Measurements from ENCODE around the gene CEP41. TPM values are rescaled to one million over a fixed set of nuclear protein-coding genes. Genes with fewer than 3 reads are reported as not detected.

CEP41 gene
- total and polyA plus RNA-seq, 2 of the 13 experiments (the other 11 are each of a cell fraction or from before 2014, with no cell fraction given), result 8.7 to 9.0 TPM

GRCh38 chr7:130351791-130352090, 89.1 kb downstream of the CEP41 start (continued):
- TF ChIP-seq ZKSCAN8 (CRISPR knock-in tag; IDR thresholded peaks at IDR 0.05; ENCODE audit: borderline replicate concordance), result no peak
- TF ChIP-seq HBP1 (CRISPR knock-in tag; IDR thresholded peaks at IDR 0.05; ENCODE audit: low read depth), result no peak
- no peak for TF ChIP-seq SATB2 (CRISPR knock-in tag; IDR thresholded peaks at IDR 0.05)
- no peak for TF ChIP-seq ARNT2 (CRISPR knock-in tag; IDR thresholded peaks at IDR 0.05; ENCODE audit: low read depth)
- no peak for TF ChIP-seq ZNF614 (CRISPR knock-in tag; IDR thresholded peaks at IDR 0.05; ENCODE audit: borderline replicate concordance)

GRCh38 chr7:130350945-130351790, 89.6 kb downstream of the CEP41 start:
- in situ Hi-C loops (cut with HindIII; ENCODE audit: extremely low pct_ligation_motif_present, low pct_unique_long_range_greater_than_20kb), result no loop called here

More at GRCh38 chr7:130350945-130351790, 89.6 kb downstream of the CEP41 start:
- no peak overlapping the region for H3K27ac ChIP-seq (ENCODE audit: extremely low read length, insufficient read depth, low read length)
- peaks cover 5 to 19% of the 10 kb centered on the region in 2 experiments; a peak in 4 of 5 replicates for H3K27me3 ChIP-seq (ENCODE audit: control insufficient read depth in 1 of 2, insufficient read depth in 2 of 2, low read length in 2 of 2)
- DNase-seq (ENCODE audit: low spot score) (peak; percentile 31), FAIRE-seq (no peak), ATAC-seq (peak; percentile 74)
- H3K4me3 ChIP-seq (replicated peaks in 1 of 3; ENCODE audit: insufficient read depth in 1 of 3, low read depth in 2 of 3, low read length in 3 of 3), result peak overlapping the region in 1 of 3 experiments; percentile 19; a peak in 1 of 6 replicates
- ChIA-PET POLR2A (no interaction called here), CTCF (ENCODE audit: low intra/inter-chr PET ratio, low total read pairs) (no interaction called here)
- H3K36me3 ChIP-seq (replicated peaks in 1 of 2; ENCODE audit: control insufficient read depth in 1 of 2, insufficient read depth in 2 of 2, low read length in 2 of 2), result no peaks in the 10 kb centered on the region
- H3K79me2 ChIP-seq (ENCODE audit: insufficient read depth, low read length), result no peaks in the 10 kb centered on the region
- H4K20me1 ChIP-seq (ENCODE audit: insufficient read depth, low read length), result no peaks in the 10 kb centered on the region
- H3K9me3 ChIP-seq (ENCODE audit: low read length), result no peaks in the 10 kb centered on the region
- peak overlapping the region; percentile 7; the same call in 1 of the 2 replicates for H3K9ac ChIP-seq (ENCODE audit: insufficient read depth, low read depth, low read length)
- TF ChIP-seq ZSCAN29 (CRISPR knock-in tag; conservative IDR thresholded peaks at IDR 0.05), result no peak
- no peak for TF ChIP-seq AGO2 (optimal IDR thresholded peaks at IDR 0.05; ENCODE audit: low read depth, low read length)
- TF ChIP-seq NR2F1 (CRISPR knock-in tag; IDR thresholded peaks at IDR 0.05), result peak in 1 of 2 experiments; percentile 32; a peak in 2 of 4 replicates
- no peak for TF ChIP-seq ETV6 (CRISPR knock-in tag; conservative IDR thresholded peaks at IDR 0.05)
- TF ChIP-seq ZNF501 (CRISPR knock-in tag; IDR thresholded peaks at IDR 0.05), result 0 out of 2 replicates have a peak, but pooled peaks have one; percentile 11
- no peak for TF ChIP-seq REPIN1 (CRISPR knock-in tag; IDR thresholded peaks at IDR 0.05; ENCODE audit: borderline replicate concordance, low read depth)
- peak; percentile 53 for TF ChIP-seq HNF4A (CRISPR knock-in tag; IDR thresholded peaks at IDR 0.05)
- TF ChIP-seq NR2F6 (IDR thresholded peaks at IDR 0.05), result peak; percentile 18; the same call in 1 of the 2 replicates
- no peak for TF ChIP-seq NR2F6 (CRISPR knock-in tag; IDR thresholded peaks at IDR 0.05)
- peak overlapping the region; percentile 57 for H3K4me2 ChIP-seq (ENCODE audit: low read depth, low read length)
- H2AFZ ChIP-seq (ENCODE audit: low read length), result no peak overlapping the region
- 19% methylated on average over 12 of the region's 20 CpGs for WGBS (ENCODE audit: low lambda C conversion rate)
- BruUV-seq (replicated peaks), result no TSS peak
- H3K4me1 ChIP-seq (ENCODE audit: insufficient read depth, low read length), result peaks cover 33% of the 10 kb centered on the region
- intact Hi-C loops (cut with micrococcal nuclease; ENCODE audit: unreplicated experiment), result no loop called here

All from HepG2 (cell line).